ENCODE measurements around the gene TOM1L1.

DNA sequence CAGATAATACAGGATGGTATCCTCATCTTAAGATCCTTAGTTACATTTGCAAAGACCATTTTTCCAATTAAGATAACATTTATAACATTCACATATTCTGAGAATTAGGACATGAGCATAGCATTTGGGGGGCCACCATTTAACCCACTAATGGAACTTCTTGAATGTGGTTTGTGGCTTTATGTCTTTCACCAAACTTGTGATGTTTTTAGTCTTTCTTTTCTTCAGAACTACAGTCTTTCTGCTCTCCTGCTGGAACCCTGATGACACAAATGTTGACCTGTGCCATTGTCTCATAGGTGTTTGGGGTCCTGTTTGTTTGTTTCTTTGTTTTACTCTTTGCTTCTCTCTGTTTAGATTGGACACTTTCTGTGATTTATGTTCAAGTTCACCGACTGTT is 44.6 kb downstream of the TOM1L1 start:
- TF ChIP-seq POLR2A (IDR thresholded peaks at IDR 0.05): no peak
- TF ChIP-seq, protein P1, sequence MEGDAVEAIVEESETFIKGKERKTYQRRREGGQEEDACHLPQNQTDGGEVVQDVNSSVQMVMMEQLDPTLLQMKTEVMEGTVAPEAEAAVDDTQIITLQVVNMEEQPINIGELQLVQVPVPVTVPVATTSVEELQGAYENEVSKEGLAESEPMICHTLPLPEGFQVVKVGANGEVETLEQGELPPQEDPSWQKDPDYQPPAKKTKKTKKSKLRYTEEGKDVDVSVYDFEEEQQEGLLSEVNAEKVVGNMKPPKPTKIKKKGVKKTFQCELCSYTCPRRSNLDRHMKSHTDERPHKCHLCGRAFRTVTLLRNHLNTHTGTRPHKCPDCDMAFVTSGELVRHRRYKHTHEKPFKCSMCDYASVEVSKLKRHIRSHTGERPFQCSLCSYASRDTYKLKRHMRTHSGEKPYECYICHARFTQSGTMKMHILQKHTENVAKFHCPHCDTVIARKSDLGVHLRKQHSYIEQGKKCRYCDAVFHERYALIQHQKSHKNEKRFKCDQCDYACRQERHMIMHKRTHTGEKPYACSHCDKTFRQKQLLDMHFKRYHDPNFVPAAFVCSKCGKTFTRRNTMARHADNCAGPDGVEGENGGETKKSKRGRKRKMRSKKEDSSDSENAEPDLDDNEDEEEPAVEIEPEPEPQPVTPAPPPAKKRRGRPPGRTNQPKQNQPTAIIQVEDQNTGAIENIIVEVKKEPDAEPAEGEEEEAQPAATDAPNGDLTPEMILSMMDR (IDR thresholded peaks at IDR 0.05): no peak
